OCI-M2 (cell line): ENCODE data around the gene WDR75.

Source experiments
- DNase-seq: peaks from one replicate; lab custom pipeline; 2025; ENCODE audit not compliant: unreplicated experiment; lab: John Stamatoyannopoulos, UW

WDR75 gene

DNA sequence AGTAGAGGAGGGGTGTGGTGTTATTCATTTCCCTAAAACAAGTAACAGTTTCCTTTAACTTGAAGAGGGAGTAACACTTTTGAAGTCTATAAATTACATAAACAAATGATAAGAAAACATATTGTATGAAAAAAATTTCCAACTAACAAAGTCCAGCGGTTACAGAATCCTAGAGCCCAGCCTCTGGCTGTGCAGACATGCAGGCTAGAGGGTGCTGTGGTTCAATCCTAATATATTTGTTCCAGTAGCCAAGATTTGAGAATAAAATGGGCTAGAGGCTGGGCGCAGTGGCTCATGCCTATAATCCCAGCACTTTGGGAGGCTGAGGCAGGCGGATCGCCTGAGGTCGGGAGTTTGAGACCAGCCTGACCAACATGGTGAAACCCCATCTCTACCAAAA lies 56.9 kb downstream of the WDR75 start:
- no peak for DNase-seq

DNA sequence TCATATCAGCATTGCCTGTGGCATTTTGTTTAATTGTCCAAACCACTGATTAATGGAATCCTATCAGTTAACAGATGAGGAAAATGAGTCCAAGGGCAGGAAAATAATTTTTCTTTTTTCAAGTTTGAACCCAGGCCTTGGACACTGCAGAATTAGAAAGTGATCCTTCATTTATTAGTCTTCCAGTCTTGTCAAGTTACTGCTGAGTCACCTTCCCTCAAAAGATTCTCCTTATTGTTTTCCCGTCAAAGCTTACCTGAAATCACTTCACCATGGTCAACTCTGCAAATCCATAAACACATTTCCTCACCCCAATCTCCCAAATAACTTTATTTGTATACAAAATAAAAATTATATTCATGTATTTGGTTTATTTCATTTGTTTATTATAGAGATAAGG lies 57.9 kb downstream of the WDR75 start:
- DNase-seq = no peak

DNA sequence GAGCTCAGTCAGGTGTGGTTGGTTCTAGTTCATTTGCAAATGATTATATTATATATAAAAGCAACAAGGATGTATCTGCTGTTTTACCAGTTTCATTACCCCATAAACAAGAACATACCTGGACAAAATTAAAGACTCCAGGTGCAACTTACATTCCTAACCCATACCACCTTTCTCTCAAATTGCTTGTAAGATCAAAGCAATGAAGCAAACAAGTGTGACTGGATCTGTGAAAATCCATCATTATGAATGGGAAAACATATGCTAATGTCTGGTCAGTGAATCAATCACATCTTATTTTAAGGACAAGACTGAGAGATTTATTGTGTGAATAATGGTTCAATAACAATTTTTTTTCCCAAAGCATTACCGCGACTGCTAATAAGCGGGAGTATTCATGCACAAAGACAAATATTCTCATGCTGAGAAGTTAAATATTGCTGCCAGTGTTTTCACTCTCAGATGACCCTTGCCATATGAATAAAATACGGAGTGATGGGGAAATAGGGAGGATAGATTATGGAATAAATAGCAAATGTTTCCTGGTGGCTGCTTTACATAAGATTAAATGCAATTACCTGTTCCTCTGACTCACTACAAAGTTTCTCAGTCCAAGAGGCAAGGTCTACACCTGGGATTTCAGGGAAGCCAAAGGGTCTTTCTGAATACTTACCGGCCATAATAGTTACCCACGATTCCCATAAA lies 59.3 kb downstream of the WDR75 start:
- DNase-seq = no peak

DNA sequence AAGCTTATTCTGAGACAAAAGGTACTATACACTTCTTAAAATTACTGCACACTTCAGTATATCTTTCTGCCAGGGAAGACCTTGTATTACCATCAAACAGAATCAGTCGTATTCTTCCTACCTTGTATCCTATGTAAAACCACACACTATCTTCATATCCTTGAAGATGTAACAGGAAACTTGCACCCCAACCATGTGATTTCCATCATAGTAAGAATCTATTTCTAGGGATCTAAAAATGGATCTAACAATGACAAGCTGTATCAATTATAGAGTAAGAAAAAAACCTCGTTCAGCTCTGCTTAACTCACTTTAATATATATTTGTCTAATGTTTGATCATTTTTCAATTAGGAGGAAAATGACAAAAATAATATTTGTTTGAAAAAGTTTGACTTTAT lies 60.2 kb downstream of the WDR75 start:
- DNase-seq = no peak

- no peak for DNase-seq
Observed at GRCh38 chr2:189502714-189503113, 61.4 kb downstream of the WDR75 start.

DNA sequence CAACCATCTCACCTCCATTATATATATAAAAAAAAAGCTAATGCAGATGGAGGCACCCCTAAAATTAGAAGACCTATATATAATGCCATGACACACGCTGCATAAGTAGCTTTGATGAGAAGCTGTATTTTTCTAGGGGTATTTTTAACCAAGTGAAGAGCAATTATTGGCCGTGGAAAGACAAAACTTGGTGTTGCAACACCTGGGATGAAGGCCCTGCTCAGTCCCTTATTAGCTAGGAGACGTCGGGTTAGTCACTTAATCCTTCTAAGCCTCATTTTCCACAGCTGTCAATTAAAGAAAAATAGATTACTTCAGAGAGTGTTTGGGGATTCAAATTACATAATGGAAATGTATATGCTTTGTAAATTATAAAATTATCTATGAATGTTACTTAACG lies 63.0 kb downstream of the WDR75 start:
- DNase-seq = no peak

DNA sequence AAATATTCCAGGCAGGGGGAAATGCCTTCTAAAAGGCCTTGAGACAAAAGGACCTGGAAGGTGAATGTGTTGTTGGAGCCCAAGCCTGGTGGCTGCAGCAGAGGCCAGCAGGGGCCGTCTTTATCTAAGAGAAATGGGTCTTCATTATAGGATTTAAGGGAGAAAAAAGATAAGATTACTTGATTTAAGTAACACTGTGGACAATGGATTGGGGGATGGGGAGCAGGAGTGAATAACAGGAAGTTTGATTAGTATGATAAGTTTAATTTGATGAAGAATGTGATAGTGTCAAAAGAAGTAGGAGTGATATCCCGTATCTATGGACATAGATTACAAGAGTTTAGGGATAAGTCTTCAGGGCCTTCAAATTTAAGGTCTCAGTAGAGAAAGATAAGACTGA lies 64.2 kb downstream of the WDR75 start:
- DNase-seq = peak; percentile 13

DNA sequence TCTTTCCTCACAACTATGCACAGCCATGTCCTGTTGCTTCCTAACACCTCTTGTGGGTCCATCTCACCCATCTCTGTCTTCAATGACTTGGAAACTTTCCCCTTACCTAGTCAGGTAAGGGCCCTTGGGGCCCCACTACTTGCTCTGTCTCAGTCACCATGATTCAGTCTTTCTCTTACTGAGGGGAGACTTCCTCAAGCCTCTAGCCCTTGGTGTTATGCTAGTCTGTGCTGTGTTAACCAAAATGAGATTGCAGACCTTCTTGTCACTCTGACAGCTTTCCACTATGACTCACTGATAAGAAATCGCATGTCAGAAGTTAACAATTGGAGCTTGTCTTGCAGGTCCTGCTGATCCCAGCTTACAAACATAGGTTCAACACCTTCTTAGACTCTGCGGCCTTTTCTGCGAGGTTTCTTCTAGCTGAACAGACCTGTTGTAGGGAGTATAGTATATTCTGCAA lies 65.3 kb downstream of the WDR75 start:
- DNase-seq = peak; percentile 17

- no peak for DNase-seq
Observed at GRCh38 chr2:189511210-189511959, 70.1 kb downstream of the WDR75 start.

GRCh38 chr2:189511960-189512319 lies 70.7 kb downstream of the WDR75 start:
- no peak for DNase-seq

- no peak for DNase-seq
Observed at GRCh38 chr2:189512879-189513278, 71.6 kb downstream of the WDR75 start.

DNA sequence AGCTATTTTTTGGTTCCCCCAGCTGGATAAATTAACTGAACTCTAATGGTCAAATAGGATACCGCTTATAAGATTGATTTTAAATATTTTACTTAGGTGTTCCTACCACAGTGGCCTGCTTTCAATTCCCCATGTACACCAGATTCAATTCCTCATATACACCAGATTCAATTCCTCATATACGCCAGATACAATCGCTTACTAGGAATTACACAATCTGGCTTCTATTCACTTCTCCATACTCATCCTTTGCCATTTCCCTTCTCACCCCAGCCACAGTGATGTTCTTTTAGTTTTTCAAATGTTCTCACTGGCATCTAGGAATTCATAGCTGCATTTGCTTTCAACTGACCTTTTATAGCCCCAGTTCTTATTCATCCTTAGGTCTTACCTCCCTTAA lies 72.8 kb downstream of the WDR75 start:
- no peak for DNase-seq

DNA sequence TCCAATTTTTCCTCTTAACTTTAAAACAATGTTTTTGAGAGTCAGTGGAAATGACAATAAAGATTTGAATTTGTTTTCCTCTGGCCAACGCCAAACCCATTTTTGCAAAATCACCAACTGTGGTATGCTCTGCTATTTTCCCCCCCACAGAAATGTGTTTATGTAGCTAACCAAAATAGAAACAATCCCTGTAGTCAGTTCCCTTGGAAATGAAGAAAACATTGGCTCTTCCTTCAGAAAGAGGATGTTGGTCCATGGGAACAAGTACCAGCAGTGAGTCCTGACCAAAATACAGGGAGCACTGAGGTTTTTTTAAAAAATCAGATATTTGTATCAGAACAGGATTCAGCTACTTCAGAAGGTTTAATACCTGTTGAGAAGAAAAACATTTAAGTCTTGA lies 74.0 kb downstream of the WDR75 start:
- DNase-seq = no peak

DNA sequence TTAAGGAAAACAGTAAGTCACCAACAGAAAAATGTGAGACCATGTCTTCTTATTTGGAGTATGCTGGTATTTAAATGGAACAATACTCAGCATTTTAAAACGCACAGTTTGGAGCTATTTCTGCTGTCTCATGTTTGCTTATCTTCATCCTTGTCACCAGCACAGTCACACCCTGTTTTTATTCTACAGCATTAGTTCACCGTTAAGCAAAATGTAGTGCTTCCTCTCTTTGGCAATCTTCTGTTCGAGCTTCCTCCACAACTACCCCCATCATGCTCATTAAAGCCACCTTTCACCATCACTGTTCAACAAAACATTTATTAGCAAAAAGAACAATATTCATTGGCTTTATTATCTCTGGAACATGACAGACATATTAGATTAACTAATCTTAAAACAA lies 75.3 kb downstream of the WDR75 start:
- no peak for DNase-seq

- DNase-seq = no peak
Observed at GRCh38 chr2:189517847-189518535, 76.7 kb downstream of the WDR75 start.

DNA sequence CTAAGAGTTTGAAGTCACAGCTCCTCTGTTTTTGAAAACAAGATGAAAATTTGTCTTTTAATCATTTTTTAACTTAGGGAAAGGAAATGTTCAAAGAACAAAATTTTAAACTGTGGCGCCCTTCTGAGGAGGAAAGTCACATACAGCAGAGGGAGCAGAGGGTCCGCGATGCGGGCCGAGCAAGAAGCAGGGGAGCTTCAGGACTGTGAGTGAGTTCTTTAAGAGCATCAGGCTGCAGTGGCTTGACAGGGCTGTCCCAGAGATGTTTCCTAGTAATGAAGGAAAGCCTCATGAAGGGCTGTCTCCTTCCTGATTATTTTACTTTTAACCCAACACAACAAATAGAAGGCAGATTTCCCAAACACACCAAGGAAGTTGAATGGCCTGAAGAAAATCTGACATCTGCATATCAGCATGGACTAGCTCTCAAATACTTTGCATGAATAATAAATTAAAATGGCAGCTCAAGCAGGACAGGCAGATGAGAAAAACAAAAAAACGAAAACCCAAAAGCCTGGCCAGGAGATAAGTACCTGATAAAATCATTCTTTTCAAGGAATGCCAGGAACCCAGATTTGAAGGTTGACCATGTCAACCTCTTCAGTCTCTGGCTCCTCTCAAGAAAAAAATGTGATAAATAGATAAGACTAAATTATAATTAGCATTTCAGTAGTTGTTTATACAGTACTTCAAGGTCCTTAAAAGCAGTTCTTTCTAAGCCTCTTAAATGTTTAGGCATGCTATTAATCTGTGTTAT lies 78.5 kb downstream of the WDR75 start:
- DNase-seq = no peak

GRCh38 chr2:189521699-189522434 lies 80.6 kb downstream of the WDR75 start:
- DNase-seq = no peak

DNA sequence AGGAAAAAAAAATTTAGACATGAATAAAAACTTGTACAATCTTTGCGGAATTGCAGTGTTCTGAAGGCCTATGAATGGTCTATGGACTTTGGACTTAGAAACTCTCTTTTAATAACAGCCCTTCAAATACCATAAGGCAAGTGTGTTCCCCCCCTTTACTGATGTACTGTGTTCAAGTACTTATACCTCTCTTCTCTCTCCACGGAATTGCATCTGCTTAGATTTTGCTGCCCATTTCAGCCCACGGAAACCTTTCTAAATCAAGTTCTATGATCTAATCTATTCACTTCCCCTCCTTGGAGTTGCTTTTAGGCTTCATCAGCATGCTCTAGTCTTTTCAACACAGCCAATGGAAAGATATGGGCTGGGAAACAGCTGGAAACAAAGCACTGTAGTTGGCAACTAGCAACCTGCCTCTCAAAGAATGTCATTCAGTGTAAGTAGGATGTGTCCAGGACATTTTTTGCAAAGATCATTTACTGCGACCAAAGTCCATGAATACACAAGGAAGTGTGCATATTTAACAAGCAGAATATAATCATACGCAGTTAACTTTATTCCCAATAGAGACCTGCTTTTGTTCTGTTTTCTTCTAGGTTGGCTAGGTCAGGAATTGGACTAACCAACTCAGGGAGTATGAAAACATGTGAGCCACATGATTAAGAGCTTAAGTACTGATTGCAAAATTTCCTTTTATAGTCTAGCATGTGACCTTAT lies 81.3 kb downstream of the WDR75 start:
- no peak for DNase-seq

DNA sequence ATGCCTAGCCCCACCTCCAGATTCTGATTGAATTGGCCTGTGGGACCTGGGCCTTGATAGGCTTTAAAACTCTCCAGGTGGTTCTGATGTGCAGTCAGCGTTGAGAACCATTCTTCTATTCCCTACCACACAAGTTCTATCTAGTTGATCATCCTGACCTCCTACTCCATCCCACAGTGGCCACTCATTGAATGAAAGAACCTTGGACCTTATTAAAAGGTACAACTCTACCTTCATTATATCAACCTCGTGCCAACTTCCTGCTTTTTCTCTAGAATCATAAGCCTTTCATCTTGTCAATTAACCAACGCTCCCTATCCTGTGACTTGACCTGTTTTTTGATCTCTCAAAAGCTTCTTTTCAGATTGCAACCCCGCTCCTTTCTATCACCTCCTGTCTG lies 83.5 kb downstream of the WDR75 start:
- no peak for DNase-seq
